RWPE2 (cell line): ENCODE data around the gene GMCL2.
"Not testable (repeated sequence)": the region's sequence is repeated elsewhere in the genome, so short reads cannot be mapped to it uniquely, and the experiment has no call there.

Experiments used
- ATAC-seq: fragments of 200-7000 bp; cut with Tn5 transposase; 3 replicates; pipeline ENCODE4 v1.9.1; 2021; ENCODE audit warnings: low read depth
- DNase-seq: peaks from one replicate; pipeline ENCODE4 v3.0.0-alpha.2; 2020; ENCODE audit warnings: low spot score
- H3K27ac ChIP-seq: fragments of 450-650 bp; 2 replicates; pipeline ENCODE4 v1.5.1; 2017; ENCODE audit warnings: mild to moderate bottlenecking; ENCODE audit not compliant: poor library complexity, severe bottlenecking
- H3K27me3 ChIP-seq: fragments of 250-450 bp; sonication (Bioruptor Pico); 2 replicates; pipeline ENCODE4 v1.5.1; 2021; ENCODE audit warnings: mild to moderate bottlenecking, moderate library complexity; ENCODE audit not compliant: insufficient read depth, poor library complexity, severe bottlenecking
- H3K36me3 ChIP-seq: fragments of 250-450 bp; sonication (Bioruptor Pico); 2 replicates; pipeline ENCODE4 v1.5.1; 2020; ENCODE audit warnings: low read depth, mild to moderate bottlenecking, moderate library complexity
- H3K4me1 ChIP-seq: fragments of 250-450 bp; sonication (Bioruptor Pico); 2 replicates; pipeline ENCODE4 v1.5.1; 2021; ENCODE audit warnings: mild to moderate bottlenecking, moderate library complexity; ENCODE audit not compliant: insufficient read depth, poor library complexity, severe bottlenecking
- H3K4me3 ChIP-seq: fragments of 250-450 bp; sonication (Bioruptor Pico); 2 replicates; pipeline ENCODE4 v1.5.1; 2021; ENCODE audit warnings: mild to moderate bottlenecking, moderate library complexity; ENCODE audit not compliant: severe bottlenecking
- H3K9me3 ChIP-seq: fragments of 250-450 bp; sonication (Bioruptor Pico); 2 replicates; pipeline ENCODE4 v1.5.1; 2021; ENCODE audit warnings: mild to moderate bottlenecking, moderate library complexity; ENCODE audit not compliant: severe bottlenecking
- CTCF ChIP-seq: fragments of 450-650 bp; IDR thresholded peaks from one replicate; pipeline ENCODE4 v1.5.1; 2017; ENCODE audit warnings: mild to moderate bottlenecking, moderate library complexity; ENCODE audit not compliant: poor library complexity, severe bottlenecking

The GMCL2 gene

GRCh38 chr5:178201221-178201926 is 14.2 kb upstream of the GMCL2 start:
- H3K9me3 ChIP-seq, result no peaks in the 10 kb centered on the region
- H3K4me1 ChIP-seq, result peaks cover 17% of the 10 kb centered on the region
- no peak for TF ChIP-seq CTCF
- peaks cover 11% of the 10 kb centered on the region for H3K36me3 ChIP-seq
- ATAC-seq (no peak), DNase-seq (peak; percentile 19)
- no peaks in the 10 kb centered on the region for H3K27me3 ChIP-seq
- H3K27ac ChIP-seq, result no peak overlapping the region
- no peak overlapping the region for H3K4me3 ChIP-seq

- no peaks in the 10 kb centered on the region for H3K9me3 ChIP-seq
- no peaks in the 10 kb centered on the region for H3K27me3 ChIP-seq
- H3K4me3 ChIP-seq, result no peak overlapping the region
- ATAC-seq, result peak; percentile 16; the same call in 2 of the 3 replicates
- no peak overlapping the region for H3K27ac ChIP-seq
- DNase-seq, result peak; percentile 61
- peaks cover 11% of the 10 kb centered on the region for H3K4me1 ChIP-seq
- TF ChIP-seq CTCF, result no peak
- H3K36me3 ChIP-seq, result no peaks in the 10 kb centered on the region
These were observed 12.6 kb upstream of the GMCL2 start for GRCh38 chr5:178199581-178200434.

- H3K4me3 ChIP-seq, result no peak overlapping the region
- no peaks in the 10 kb centered on the region for H3K9me3 ChIP-seq
- DNase-seq (no peak), ATAC-seq (no peak)
- no peak overlapping the region for H3K27ac ChIP-seq
- no peak for TF ChIP-seq CTCF
- peaks cover 11% of the 10 kb centered on the region for H3K4me1 ChIP-seq
- H3K27me3 ChIP-seq, result no peaks in the 10 kb centered on the region
- H3K36me3 ChIP-seq, result no peaks in the 10 kb centered on the region
These were observed 11.5 kb upstream of the GMCL2 start for GRCh38 chr5:178198706-178199105.

GRCh38 chr5:178198151-178198550 is 11.0 kb upstream of the GMCL2 start:
- ATAC-seq, H3K9me3 ChIP-seq, H3K27me3 ChIP-seq, H3K4me3 ChIP-seq, H3K36me3 ChIP-seq, DNase-seq, H3K27ac ChIP-seq: not testable (repeated sequence)
- H3K4me1 ChIP-seq, result peaks cover 11% of the 10 kb centered on the region

- Histone ChIP-seq H3K9me3 (no peaks in the 10 kb centered on the region), H3K27me3 (no peaks in the 10 kb centered on the region), H3K36me3 (no peaks in the 10 kb centered on the region), H3K4me3 (no peak overlapping the region), H3K4me1 (peaks cover 15% of the 10 kb centered on the region), H3K27ac (no peak overlapping the region)
- ATAC-seq (no peak), DNase-seq (no peak)
- peak; percentile 35 for TF ChIP-seq CTCF
These were observed 9.8 kb upstream of the GMCL2 start for GRCh38 chr5:178196986-178197385.
